HG03039 (cell line): Measurements from ENCODE around the gene FARP1.

Experiments used
- ATAC-seq: cut with Tn5 transposase; IDR thresholded peaks from one replicate; pipeline ENCODE4 v1.9.1; 2021; ENCODE audit warnings: mild to moderate bottlenecking, moderate library complexity; ENCODE audit not compliant: unreplicated experiment

The FARP1 gene

GRCh38 chr13:98470920-98471319 lies 328.0 kb downstream of the FARP1 start:
- no peak for ATAC-seq

GRCh38 chr13:98471934-98472333 lies 329.0 kb downstream of the FARP1 start:
- no peak for ATAC-seq

- ATAC-seq, result no peak
Measured at GRCh38 chr13:98473135-98473787, 330.4 kb downstream of the FARP1 start.

GRCh38 chr13:98473788-98474144 lies 330.9 kb downstream of the FARP1 start:
- no peak for ATAC-seq

GRCh38 chr13:98474292-98474691 lies 331.4 kb downstream of the FARP1 start:
- ATAC-seq, result no peak

GRCh38 chr13:98474761-98475160 lies 331.9 kb downstream of the FARP1 start:
- ATAC-seq, result no peak

GRCh38 chr13:98475522-98475921 lies 332.6 kb downstream of the FARP1 start:
- ATAC-seq, result no peak

GRCh38 chr13:98476106-98476505 lies 333.2 kb downstream of the FARP1 start:
- ATAC-seq, result peak; percentile 18

- peak; percentile 91 for ATAC-seq
Measured at GRCh38 chr13:98476538-98476966, 333.7 kb downstream of the FARP1 start.

- peak; percentile 47 for ATAC-seq
Measured at GRCh38 chr13:98478189-98479129, 335.6 kb downstream of the FARP1 start.

- no peak for ATAC-seq
Measured at GRCh38 chr13:98479496-98480003, 336.7 kb downstream of the FARP1 start.

- no peak for ATAC-seq
Measured at GRCh38 chr13:98480915-98481877, 338.3 kb downstream of the FARP1 start.

GRCh38 chr13:98482476-98483444 lies 339.9 kb downstream of the FARP1 start:
- no peak for ATAC-seq

- no peak for ATAC-seq
Measured at GRCh38 chr13:98483601-98484288, 340.9 kb downstream of the FARP1 start.

GRCh38 chr13:98484289-98485219 lies 341.7 kb downstream of the FARP1 start:
- no peak for ATAC-seq

- ATAC-seq, result no peak
Measured at GRCh38 chr13:98485561-98485960, 342.7 kb downstream of the FARP1 start.

GRCh38 chr13:98486412-98486811 lies 343.5 kb downstream of the FARP1 start:
- ATAC-seq, result no peak

GRCh38 chr13:98487016-98487415 lies 344.1 kb downstream of the FARP1 start:
- ATAC-seq, result no peak
